ENCODE measurements around the gene TTLL4.

The TTLL4 gene

GRCh38 chr2:218777276-218777990, 66.8 kb downstream of the TTLL4 start:
- Mint-ChIP-seq H3K27me3 (ENCODE audit: low read depth) (peaks cover 26% of the 10 kb centered on the region), H3K36me3 (ENCODE audit: low read depth) (peaks cover 3% of the 10 kb centered on the region), H3K4me3 (no peak overlapping the region), H3K4me1 (ENCODE audit: low read depth) (no peaks in the 10 kb centered on the region), H3K27ac (no peak overlapping the region), H3K9me3 (peaks cover 13% of the 10 kb centered on the region)

DNA sequence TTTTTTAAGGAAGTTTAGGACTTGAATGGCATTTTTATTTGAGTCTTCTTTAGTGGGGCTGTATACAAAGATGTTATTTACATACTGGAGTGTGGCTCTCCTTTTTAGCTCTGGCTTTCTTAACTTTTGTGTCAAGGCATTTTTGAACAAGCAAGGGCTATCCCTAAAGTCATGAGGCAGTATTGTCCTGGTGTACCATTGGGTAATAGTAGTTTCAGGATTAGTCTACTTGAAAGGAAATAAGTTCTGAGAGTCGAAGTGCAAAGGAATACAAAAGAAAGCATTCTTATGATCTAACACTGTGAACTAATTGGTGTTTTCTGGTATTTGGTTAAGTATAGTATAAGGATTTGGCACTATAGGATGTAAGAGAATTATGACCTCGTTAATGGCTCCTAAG, 69.4 kb downstream of the TTLL4 start:
- peaks cover 3% of the 10 kb centered on the region for H3K36me3 Mint-ChIP-seq (ENCODE audit: low read depth)
- no peak overlapping the region for H3K27ac Mint-ChIP-seq
- H3K4me3 Mint-ChIP-seq, result no peak overlapping the region
- H3K4me1 Mint-ChIP-seq (ENCODE audit: low read depth), result no peaks in the 10 kb centered on the region
- H3K27me3 Mint-ChIP-seq (ENCODE audit: low read depth), result peaks cover 48% of the 10 kb centered on the region
- peaks cover 13% of the 10 kb centered on the region for H3K9me3 Mint-ChIP-seq

GRCh38 chr2:218780851-218781690, 70.4 kb downstream of the TTLL4 start:
- Mint-ChIP-seq H3K36me3 (ENCODE audit: low read depth) (peaks cover 2% of the 10 kb centered on the region), H3K4me3 (no peak overlapping the region), H3K27me3 (ENCODE audit: low read depth) (peaks cover 57% of the 10 kb centered on the region), H3K4me1 (ENCODE audit: low read depth) (no peaks in the 10 kb centered on the region), H3K9me3 (peaks cover 11% of the 10 kb centered on the region), H3K27ac (no peak overlapping the region)

DNA sequence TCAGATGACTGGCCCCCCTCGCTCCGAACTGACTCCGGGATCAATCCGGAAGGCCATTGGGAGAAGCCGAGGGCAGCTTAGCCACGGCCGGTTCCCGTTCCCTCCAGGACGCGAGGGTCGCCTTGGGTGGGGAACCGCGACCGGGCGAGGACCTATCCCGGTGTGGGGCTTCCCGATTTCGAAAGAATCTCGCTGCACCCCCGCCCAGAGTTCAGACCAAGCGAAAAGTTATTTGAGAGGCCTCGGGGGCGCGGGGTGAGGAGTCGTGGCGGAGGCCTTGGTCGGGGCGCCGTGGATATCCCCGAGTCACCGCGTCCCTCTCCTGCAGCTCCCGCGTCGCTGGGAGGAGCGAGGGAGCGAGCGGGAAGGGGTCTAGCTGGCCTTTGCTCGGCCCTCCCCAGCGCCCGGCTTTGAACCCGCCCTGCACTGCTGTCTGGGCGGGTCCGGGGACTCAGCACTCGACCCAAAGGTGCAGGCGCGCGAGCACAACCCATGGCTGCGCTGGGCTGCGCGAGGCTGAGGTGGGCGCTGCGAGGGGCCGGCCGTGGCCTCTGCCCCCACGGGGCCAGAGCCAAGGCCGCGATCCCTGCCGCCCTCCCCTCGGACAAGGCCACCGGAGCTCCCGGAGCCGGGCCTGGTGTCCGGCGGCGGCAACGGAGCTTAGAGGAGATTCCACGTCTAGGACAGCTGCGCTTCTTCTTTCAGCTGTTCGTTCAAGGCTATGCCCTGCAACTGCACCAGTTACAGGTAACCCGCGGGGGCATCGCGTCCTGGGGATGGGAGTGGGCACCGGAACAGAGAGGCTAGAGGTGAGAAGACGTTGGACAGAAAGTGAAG, 71.3 kb downstream of the TTLL4 start, which contains the start of gene CYP27A1:
Gene CYP27A1 (plus strand): TSS at position 457 of the 837 bp plus-strand sequence. CDS start 36 bp downstream, at position 493.
- peaks cover 57% of the 10 kb centered on the region for H3K27me3 Mint-ChIP-seq (ENCODE audit: low read depth)
- H3K27ac Mint-ChIP-seq, result no peak within 1 kb of the TSS
- peaks cover 9% of the 10 kb centered on the region for H3K9me3 Mint-ChIP-seq
- no peaks in the 10 kb centered on the region for H3K36me3 Mint-ChIP-seq (ENCODE audit: low read depth)
- no peaks in the 10 kb centered on the region for H3K4me1 Mint-ChIP-seq (ENCODE audit: low read depth)
- H3K4me3 Mint-ChIP-seq, result no peak within 1 kb of the TSS

- no peaks in the 10 kb centered on the region for H3K4me1 Mint-ChIP-seq (ENCODE audit: low read depth)
- peaks cover 61% of the 10 kb centered on the region for H3K27me3 Mint-ChIP-seq (ENCODE audit: low read depth)
- no peaks in the 10 kb centered on the region for H3K36me3 Mint-ChIP-seq (ENCODE audit: low read depth)
- no peak overlapping the region for H3K4me3 Mint-ChIP-seq
- peaks cover 3% of the 10 kb centered on the region for H3K9me3 Mint-ChIP-seq
- no peak overlapping the region for H3K27ac Mint-ChIP-seq
Measured at GRCh38 chr2:218782528-218782844, 71.9 kb downstream of the TTLL4 start.

- no peaks in the 10 kb centered on the region for H3K36me3 Mint-ChIP-seq (ENCODE audit: low read depth)
- H3K27me3 Mint-ChIP-seq (ENCODE audit: low read depth), result peaks cover 64% of the 10 kb centered on the region
- H3K4me3 Mint-ChIP-seq, result no peak overlapping the region
- no peak overlapping the region for H3K27ac Mint-ChIP-seq
- H3K9me3 Mint-ChIP-seq, result no peaks in the 10 kb centered on the region
- H3K4me1 Mint-ChIP-seq (ENCODE audit: low read depth), result no peaks in the 10 kb centered on the region
Measured at GRCh38 chr2:218783688-218784087, 73.1 kb downstream of the TTLL4 start.

- Mint-ChIP-seq H3K4me1 (ENCODE audit: low read depth) (no peaks in the 10 kb centered on the region), H3K27ac (no peak overlapping the region), H3K36me3 (ENCODE audit: low read depth) (no peaks in the 10 kb centered on the region), H3K4me3 (no peak overlapping the region), H3K9me3 (no peaks in the 10 kb centered on the region), H3K27me3 (ENCODE audit: low read depth) (peaks cover 59% of the 10 kb centered on the region)
Measured at GRCh38 chr2:218785103-218785502, 74.5 kb downstream of the TTLL4 start.

GRCh38 chr2:218786133-218786532, 75.5 kb downstream of the TTLL4 start:
- H3K4me1 Mint-ChIP-seq (ENCODE audit: low read depth), result no peaks in the 10 kb centered on the region
- no peaks in the 10 kb centered on the region for H3K9me3 Mint-ChIP-seq
- H3K27me3 Mint-ChIP-seq (ENCODE audit: low read depth), result peaks cover 52% of the 10 kb centered on the region
- H3K4me3 Mint-ChIP-seq, result no peak overlapping the region
- H3K36me3 Mint-ChIP-seq (ENCODE audit: low read depth), result no peaks in the 10 kb centered on the region
- H3K27ac Mint-ChIP-seq, result no peak overlapping the region

DNA sequence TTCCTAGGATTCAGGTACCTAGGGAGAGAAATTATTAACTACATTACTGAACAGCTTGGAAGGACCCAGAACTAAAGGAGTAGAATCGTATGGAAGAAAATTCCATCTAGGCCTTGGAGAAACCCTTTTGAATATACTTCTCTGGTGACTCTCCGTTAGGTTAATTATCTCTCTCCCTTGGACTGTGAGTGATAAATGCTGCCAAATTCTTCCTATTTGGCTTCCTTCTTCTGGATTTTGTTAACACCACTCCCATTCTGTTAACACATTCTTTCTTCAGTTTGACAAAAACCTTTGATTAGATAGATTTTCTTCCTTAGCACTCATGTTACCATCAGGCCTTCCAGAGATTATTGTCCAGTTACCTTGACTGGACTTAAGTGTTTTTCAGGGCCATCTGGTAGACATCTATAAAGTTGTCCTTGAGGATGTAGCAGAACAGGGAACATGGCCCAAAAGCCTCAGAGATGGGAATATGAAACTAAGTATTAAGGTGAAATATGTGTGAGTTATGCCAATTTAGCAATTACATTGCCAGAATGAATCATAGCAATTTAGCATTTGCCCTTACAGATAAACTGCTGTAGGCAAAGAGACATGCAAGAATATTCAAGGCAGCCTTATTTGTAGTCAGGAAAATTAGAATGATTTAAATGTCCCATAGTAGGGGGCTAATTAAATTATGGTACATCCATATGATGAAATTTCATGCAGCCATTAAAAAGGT, 78.1 kb downstream of the TTLL4 start:
- no peaks in the 10 kb centered on the region for H3K9me3 Mint-ChIP-seq
- H3K27me3 Mint-ChIP-seq (ENCODE audit: low read depth), result peaks cover 36% of the 10 kb centered on the region
- no peaks in the 10 kb centered on the region for H3K36me3 Mint-ChIP-seq (ENCODE audit: low read depth)
- H3K4me1 Mint-ChIP-seq (ENCODE audit: low read depth), result no peaks in the 10 kb centered on the region
- no peak overlapping the region for H3K27ac Mint-ChIP-seq
- H3K4me3 Mint-ChIP-seq, result no peak overlapping the region

DNA sequence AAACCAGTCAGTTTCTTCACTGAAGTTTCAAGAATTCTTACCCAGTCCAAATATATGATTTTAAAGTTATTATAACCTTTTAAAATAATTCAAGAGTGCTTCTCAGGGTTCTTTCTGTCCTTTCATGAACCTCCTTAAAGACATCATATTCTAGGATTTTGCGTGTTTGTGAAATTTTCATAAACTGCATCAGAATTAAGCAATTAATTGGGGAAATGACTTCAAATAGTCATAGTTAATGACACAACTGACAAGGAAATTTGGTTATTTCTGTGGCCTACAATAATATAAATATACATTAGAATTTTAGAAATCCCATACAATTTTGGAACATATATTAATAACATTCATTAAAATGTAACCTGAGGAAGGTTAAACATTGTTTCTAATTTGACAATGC, 81.8 kb downstream of the TTLL4 start:
- Mint-ChIP-seq H3K36me3 (ENCODE audit: low read depth) (no peaks in the 10 kb centered on the region), H3K27ac (no peak overlapping the region), H3K9me3 (no peaks in the 10 kb centered on the region), H3K4me3 (no peak overlapping the region), H3K4me1 (ENCODE audit: low read depth) (no peaks in the 10 kb centered on the region), H3K27me3 (ENCODE audit: low read depth) (peaks cover 27% of the 10 kb centered on the region)

DNA sequence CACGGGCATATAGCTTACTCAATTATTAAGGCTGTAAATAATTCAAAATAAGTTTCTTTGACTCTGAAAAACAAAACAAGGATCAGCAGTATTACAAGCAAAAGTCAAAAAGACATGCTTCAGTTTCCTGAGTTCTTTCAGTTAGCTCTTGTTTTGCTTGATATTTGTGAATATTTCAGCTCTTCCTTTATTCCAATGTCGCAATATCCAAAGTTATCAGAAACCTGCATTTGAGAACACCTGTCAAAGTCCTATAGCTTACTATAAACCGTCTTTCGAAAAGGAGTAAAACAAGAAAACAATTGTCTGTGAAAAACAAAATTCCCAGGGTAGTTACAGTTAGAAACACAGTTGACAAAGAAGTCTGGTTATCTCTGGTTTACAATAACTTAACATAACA, 86.1 kb downstream of the TTLL4 start:
- no peaks in the 10 kb centered on the region for H3K4me1 Mint-ChIP-seq (ENCODE audit: low read depth)
- no peaks in the 10 kb centered on the region for H3K36me3 Mint-ChIP-seq (ENCODE audit: low read depth)
- H3K4me3 Mint-ChIP-seq, result no peak overlapping the region
- H3K27me3 Mint-ChIP-seq (ENCODE audit: low read depth), result peaks cover 35% of the 10 kb centered on the region
- H3K9me3 Mint-ChIP-seq, result no peaks in the 10 kb centered on the region
- H3K27ac Mint-ChIP-seq, result no peak overlapping the region

GRCh38 chr2:218798767-218799504, 88.3 kb downstream of the TTLL4 start:
- Mint-ChIP-seq H3K4me1 (ENCODE audit: low read depth) (peaks cover 3% of the 10 kb centered on the region), H3K9me3 (no peaks in the 10 kb centered on the region), H3K4me3 (no peak overlapping the region), H3K27ac (no peak overlapping the region), H3K27me3 (ENCODE audit: low read depth) (peaks cover 39% of the 10 kb centered on the region), H3K36me3 (ENCODE audit: low read depth) (no peaks in the 10 kb centered on the region)

DNA sequence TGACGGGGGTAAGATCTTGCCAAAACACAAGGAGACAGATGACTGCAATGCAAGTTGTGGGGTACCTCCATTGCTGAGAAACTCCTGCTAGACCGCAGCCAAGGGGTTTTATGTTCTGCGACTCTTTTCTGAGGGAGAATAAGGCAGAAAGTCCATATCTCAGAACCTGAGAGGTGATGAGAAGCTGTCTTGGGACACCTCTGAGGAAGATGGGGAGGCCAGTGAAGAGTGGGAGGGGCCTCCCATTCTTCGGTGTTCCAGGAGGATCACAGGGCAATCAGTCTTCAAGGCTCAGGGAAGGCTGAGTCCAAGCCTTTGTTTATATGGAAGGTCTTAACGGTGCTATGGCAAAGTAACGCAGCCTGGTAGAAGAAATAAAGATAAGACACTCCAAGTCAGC, 89.4 kb downstream of the TTLL4 start:
- Mint-ChIP-seq H3K27ac (no peak overlapping the region), H3K36me3 (ENCODE audit: low read depth) (no peaks in the 10 kb centered on the region), H3K9me3 (peaks cover 10% of the 10 kb centered on the region), H3K4me1 (ENCODE audit: low read depth) (peaks cover 3% of the 10 kb centered on the region), H3K4me3 (no peak overlapping the region), H3K27me3 (ENCODE audit: low read depth) (peaks cover 44% of the 10 kb centered on the region)

All from T-helper 1 cell treated with Interleukin-12 subunit alpha and Interleukin-12 subunit beta and Interleukin-4 antibody, amounts not matched to agents 30 μg/mL and 1 μg/mL, for 36 hours (primary cell).